A172 (cell line): ENCODE results near the gene METRN. TPM values are rescaled to one million over a fixed set of nuclear protein-coding genes. Genes with fewer than 3 reads are reported as not detected.

Experiments used
- total RNA-seq: library from RNA; depleted of rRNA; stranded (reverse); fragments of >200 nt; shearing (Covaris generic); gene quantifications from 2 replicates; pipeline ENCODE4 v1.2.3, GENCODE V29; 2014; rRNA removed

METRN gene
- total RNA-seq, 1 experiment from 2014 or later: 71.9 TPM

Other genes starting within 250 kb of the METRN start
- 53.5 and 60.0 TPM in 2 replicates for gene CAPN15, start 187.4 kb upstream of the METRN start, total RNA-seq
- gene PRR35, start 154.7 kb upstream of the METRN start, total RNA-seq: not detected in 2 replicates
- gene NHLRC4, start 148.1 kb upstream of the METRN start, total RNA-seq: 0.34 TPM in 1 of 2 replicates, not detected in the other
- gene PIGQ, start 145.2 kb upstream of the METRN start, total RNA-seq: 76.5 and 77.1 TPM in 2 replicates
- 16.8 and 20.2 TPM in 2 replicates for gene RAB40C, start 125.1 kb upstream of the METRN start, total RNA-seq
- 0.24 TPM in 1 of 2 replicates, not detected in the other for gene WFIKKN1, start 84.1 kb upstream of the METRN start, total RNA-seq
- 126 and 150 TPM in 2 replicates for gene METTL26, start 78.8 kb upstream of the METRN start, total RNA-seq
- gene MCRIP2, start 73.3 kb upstream of the METRN start, total RNA-seq: 27.8 and 36.1 TPM in 2 replicates
- 17.1 and 28.7 TPM in 2 replicates for gene WDR90, start 65.8 kb upstream of the METRN start, total RNA-seq
- gene RHOT2, start 47.0 kb upstream of the METRN start, total RNA-seq: 38.5 and 41.2 TPM in 2 replicates
- gene RHBDL1, start 39.4 kb upstream of the METRN start, total RNA-seq: 2.2 and 2.8 TPM in 2 replicates
- gene STUB1, start 34.7 kb upstream of the METRN start, total RNA-seq: 227 and 249 TPM in 2 replicates
- 1.6 and 3.4 TPM in 2 replicates for gene JMJD8, start 30.8 kb upstream of the METRN start, total RNA-seq
- gene WDR24, start 24.7 kb upstream of the METRN start, total RNA-seq: 2.9 and 3.1 TPM in 2 replicates
- 9.9 and 10.0 TPM in 2 replicates for gene FBXL16, start 9.3 kb upstream of the METRN start, total RNA-seq
- 83.8 and 94.2 TPM in 2 replicates for gene ANTKMT, start 6.0 kb downstream of the METRN start, total RNA-seq
- 2.1 and 4.0 TPM in 2 replicates for gene CCDC78, start 11.3 kb downstream of the METRN start, total RNA-seq
- 15.0 and 25.3 TPM in 2 replicates for gene HAGHL, start 12.0 kb downstream of the METRN start, total RNA-seq
- 45.1 and 47.5 TPM in 2 replicates for gene CIAO3, start 25.9 kb downstream of the METRN start, total RNA-seq
- 6.5 and 7.6 TPM in 2 replicates for gene MSLN, start 45.6 kb downstream of the METRN start, total RNA-seq
- 58.3 and 70.0 TPM in 2 replicates for gene RPUSD1, start 73.3 kb downstream of the METRN start, total RNA-seq
- 36.9 and 44.2 TPM in 2 replicates for gene CHTF18, start 73.5 kb downstream of the METRN start, total RNA-seq
- not detected in 2 replicates for gene GNG13, start 85.6 kb downstream of the METRN start, total RNA-seq